Gastrocnemius medialis (tissue), 4 donors: ENCODE measurements around the gene PDZRN3.

Experiments used
- POLR2A ChIP-seq, 2 donors: fragments of 450-650 bp; IDR thresholded peaks; one replicate each; pipeline ENCODE4 v1.6.1; 2017; ENCODE audit warnings: antibody characterized with exemption in 2 of 2, mild to moderate bottlenecking in 2 of 2, moderate library complexity in 2 of 2
- TF ChIP-seq, protein P1 (sequence below), 5 experiments: fragments of 450-650 bp in 3 of 5; fragments of 200-600 bp in 2 of 5; sonication (generic) in 2 of 5; IDR thresholded peaks in 4 of 5; conservative IDR thresholded peaks in 1 of 5; 1 replicate in 4 of 5; 2 replicates in 1 of 5; pipeline ENCODE4 v1.5.1; 2016 to 2019; ENCODE audit warnings: antibody characterized with exemption in 5 of 5, mild to moderate bottlenecking in 3 of 5, moderate library complexity in 3 of 5

DNA sequence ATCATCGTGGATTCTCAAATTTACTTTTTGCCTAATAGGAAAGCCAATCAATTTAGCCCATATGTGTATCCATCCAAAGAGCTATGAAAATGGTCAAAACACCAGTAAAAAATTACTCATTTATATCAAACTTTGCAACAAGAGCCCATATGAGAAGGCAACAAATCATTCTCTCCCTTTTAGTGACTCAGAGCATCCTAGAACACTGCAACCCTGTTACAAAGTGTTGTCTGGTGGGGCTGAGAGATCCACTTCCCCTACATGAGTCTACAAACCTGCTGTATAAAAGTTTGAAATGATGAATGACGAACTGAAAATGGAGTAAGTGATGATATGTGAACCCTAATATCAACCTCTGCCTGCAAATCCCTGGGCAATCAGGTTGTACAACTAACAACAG is 23.3 kb downstream of the PDZRN3 start:
- TF ChIP-seq POLR2A (IDR thresholded peaks at IDR 0.05): no peak
- TF ChIP-seq, protein P1, sequence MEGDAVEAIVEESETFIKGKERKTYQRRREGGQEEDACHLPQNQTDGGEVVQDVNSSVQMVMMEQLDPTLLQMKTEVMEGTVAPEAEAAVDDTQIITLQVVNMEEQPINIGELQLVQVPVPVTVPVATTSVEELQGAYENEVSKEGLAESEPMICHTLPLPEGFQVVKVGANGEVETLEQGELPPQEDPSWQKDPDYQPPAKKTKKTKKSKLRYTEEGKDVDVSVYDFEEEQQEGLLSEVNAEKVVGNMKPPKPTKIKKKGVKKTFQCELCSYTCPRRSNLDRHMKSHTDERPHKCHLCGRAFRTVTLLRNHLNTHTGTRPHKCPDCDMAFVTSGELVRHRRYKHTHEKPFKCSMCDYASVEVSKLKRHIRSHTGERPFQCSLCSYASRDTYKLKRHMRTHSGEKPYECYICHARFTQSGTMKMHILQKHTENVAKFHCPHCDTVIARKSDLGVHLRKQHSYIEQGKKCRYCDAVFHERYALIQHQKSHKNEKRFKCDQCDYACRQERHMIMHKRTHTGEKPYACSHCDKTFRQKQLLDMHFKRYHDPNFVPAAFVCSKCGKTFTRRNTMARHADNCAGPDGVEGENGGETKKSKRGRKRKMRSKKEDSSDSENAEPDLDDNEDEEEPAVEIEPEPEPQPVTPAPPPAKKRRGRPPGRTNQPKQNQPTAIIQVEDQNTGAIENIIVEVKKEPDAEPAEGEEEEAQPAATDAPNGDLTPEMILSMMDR (IDR thresholded peaks at IDR 0.05 in 4 of 5, conservative IDR thresholded peaks at IDR 0.05 in 1 of 5): no peak
